NCI-H1694 (cell line): ENCODE measurements around the gene SYCN.

Experiments
- DNase-seq: peaks from one replicate; lab custom pipeline; 2025; lab: John Stamatoyannopoulos, UW

SYCN gene

GRCh38 chr19:39194832-39195542, 9.1 kb downstream of the SYCN start:
- DNase-seq, result no peak

- no peak for DNase-seq
These were observed 10.3 kb downstream of the SYCN start for GRCh38 chr19:39193803-39194202.

- no peak for DNase-seq
These were observed 11.2 kb downstream of the SYCN start for GRCh38 chr19:39192846-39193245.

- DNase-seq, result no peak
These were observed 13.3 kb downstream of the SYCN start for GRCh38 chr19:39190768-39191167.

GRCh38 chr19:39188960-39189359, 15.1 kb downstream of the SYCN start:
- DNase-seq, result no peak

GRCh38 chr19:39187552-39187943, 16.5 kb downstream of the SYCN start:
- no peak for DNase-seq

- DNase-seq, result no peak
These were observed 17.7 kb downstream of the SYCN start for GRCh38 chr19:39186391-39186790.

GRCh38 chr19:39183104-39183503, 21.0 kb downstream of the SYCN start:
- DNase-seq, result no peak

- DNase-seq, result no peak
These were observed 21.9 kb downstream of the SYCN start for GRCh38 chr19:39182174-39182505.

GRCh38 chr19:39181500-39182173, 22.4 kb downstream of the SYCN start:
- DNase-seq, result no peak

- DNase-seq, result no peak
These were observed 23.3 kb downstream of the SYCN start for GRCh38 chr19:39180749-39181148.

GRCh38 chr19:39179754-39180153, 24.3 kb downstream of the SYCN start:
- no peak for DNase-seq

- no peak for DNase-seq
These were observed 25.6 kb downstream of the SYCN start for GRCh38 chr19:39178296-39179006.

GRCh38 chr19:39177736-39178135, 26.3 kb downstream of the SYCN start:
- DNase-seq, result no peak

- DNase-seq, result no peak
These were observed 26.9 kb downstream of the SYCN start for GRCh38 chr19:39177110-39177699.

GRCh38 chr19:39175564-39175963, 28.5 kb downstream of the SYCN start:
- no peak for DNase-seq

GRCh38 chr19:39174558-39175544, 29.2 kb downstream of the SYCN start:
- DNase-seq, result no peak

GRCh38 chr19:39174142-39174541, 29.9 kb downstream of the SYCN start:
- DNase-seq, result no peak

- DNase-seq, result no peak
These were observed 30.5 kb downstream of the SYCN start for GRCh38 chr19:39173502-39173991.

GRCh38 chr19:39172700-39173501, 31.2 kb downstream of the SYCN start:
- no peak for DNase-seq
